GM12801 (cell line): ENCODE results near the gene NPC1.

ENCODE experiments used
- CTCF ChIP-seq: IDR thresholded peaks from one replicate; pipeline ENCODE4 v1.5.1; 2011; ENCODE audit warnings: control low read depth; ENCODE audit not compliant: insufficient read length; ENCODE audit errors: extremely low read depth

Gene NPC1

GRCh38 chr18:23586249-23587196 is at the start of gene NPC1:
TSS of gene NPC1 (minus strand) at chr18:23586506. CDS start at chr18:23586343, 163 bp downstream.
- no peak for TF ChIP-seq CTCF

GRCh38 chr18:23636071-23636399 is 49.7 kb upstream of the NPC1 start:
- no peak for TF ChIP-seq CTCF

GRCh38 chr18:23635283-23636070 is 49.2 kb upstream of the NPC1 start:
- TF ChIP-seq CTCF: no peak

GRCh38 chr18:23634692-23635091 is 48.4 kb upstream of the NPC1 start:
- TF ChIP-seq CTCF: no peak

- TF ChIP-seq CTCF: no peak
Measured at GRCh38 chr18:23632615-23633014, 46.3 kb upstream of the NPC1 start.

- TF ChIP-seq CTCF: no peak
Measured at GRCh38 chr18:23631746-23632145, 45.4 kb upstream of the NPC1 start.

- TF ChIP-seq CTCF: no peak
Measured at GRCh38 chr18:23631312-23631711, 45.0 kb upstream of the NPC1 start.
